Fibroblast of mammary gland (primary cell): ENCODE results near the gene ADAMTS2.

Experiments used
- DNase-seq: peaks from one replicate; pipeline ENCODE4 v3.0.0-alpha.2; 2010; ENCODE audit warnings: low read depth
- H3K4me3 ChIP-seq: 2 replicates; pipeline ENCODE4 v1.5.1; 2011; ENCODE audit warnings: low read depth, mild to moderate bottlenecking, low read length, moderate library complexity; ENCODE audit not compliant: control insufficient read depth
- TF ChIP-seq, protein P1 (sequence below): conservative IDR thresholded peaks from 2 replicates; pipeline ENCODE4 v1.5.1; 2011; ENCODE audit warnings: low read depth, low read length, inconsistent platforms; ENCODE audit not compliant: control insufficient read depth, insufficient read depth

The ADAMTS2 gene

GRCh38 chr5:179278546-179278945 lies 66.7 kb downstream of the ADAMTS2 start:
- TF ChIP-seq, protein P1, sequence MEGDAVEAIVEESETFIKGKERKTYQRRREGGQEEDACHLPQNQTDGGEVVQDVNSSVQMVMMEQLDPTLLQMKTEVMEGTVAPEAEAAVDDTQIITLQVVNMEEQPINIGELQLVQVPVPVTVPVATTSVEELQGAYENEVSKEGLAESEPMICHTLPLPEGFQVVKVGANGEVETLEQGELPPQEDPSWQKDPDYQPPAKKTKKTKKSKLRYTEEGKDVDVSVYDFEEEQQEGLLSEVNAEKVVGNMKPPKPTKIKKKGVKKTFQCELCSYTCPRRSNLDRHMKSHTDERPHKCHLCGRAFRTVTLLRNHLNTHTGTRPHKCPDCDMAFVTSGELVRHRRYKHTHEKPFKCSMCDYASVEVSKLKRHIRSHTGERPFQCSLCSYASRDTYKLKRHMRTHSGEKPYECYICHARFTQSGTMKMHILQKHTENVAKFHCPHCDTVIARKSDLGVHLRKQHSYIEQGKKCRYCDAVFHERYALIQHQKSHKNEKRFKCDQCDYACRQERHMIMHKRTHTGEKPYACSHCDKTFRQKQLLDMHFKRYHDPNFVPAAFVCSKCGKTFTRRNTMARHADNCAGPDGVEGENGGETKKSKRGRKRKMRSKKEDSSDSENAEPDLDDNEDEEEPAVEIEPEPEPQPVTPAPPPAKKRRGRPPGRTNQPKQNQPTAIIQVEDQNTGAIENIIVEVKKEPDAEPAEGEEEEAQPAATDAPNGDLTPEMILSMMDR, result no peak

DNA sequence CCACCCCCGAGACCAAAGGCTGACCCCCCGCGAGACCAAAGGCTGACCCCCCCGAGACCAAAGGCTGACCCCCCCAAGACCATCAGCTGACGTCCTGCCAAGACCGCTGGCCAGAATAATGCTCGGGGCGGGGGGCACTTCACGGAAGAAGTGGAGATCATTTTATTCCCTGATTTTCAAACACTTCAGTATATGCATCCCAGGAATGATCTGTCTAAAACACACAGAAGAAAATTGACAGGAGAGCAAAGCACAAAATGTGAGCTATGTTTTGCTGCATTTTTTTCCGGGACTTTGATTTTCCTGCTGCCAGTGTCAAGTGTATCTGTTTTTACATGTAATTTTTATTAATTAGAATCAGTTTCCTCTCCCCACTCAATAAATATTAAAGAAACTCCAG lies 67.1 kb downstream of the ADAMTS2 start:
- no peak for DNase-seq
- TF ChIP-seq, protein P1, result no peak
- no peak overlapping the region for H3K4me3 ChIP-seq

More at GRCh38 chr5:179278546-179278945, 66.7 kb downstream of the ADAMTS2 start:
- no peak overlapping the region for H3K4me3 ChIP-seq
- no peak for DNase-seq

GRCh38 chr5:179276838-179277395 lies 68.3 kb downstream of the ADAMTS2 start:
- DNase-seq, result no peak
- TF ChIP-seq, protein P1, result peak; percentile 29
- H3K4me3 ChIP-seq, result no peak overlapping the region

GRCh38 chr5:179275941-179276837 lies 69.1 kb downstream of the ADAMTS2 start:
- TF ChIP-seq, protein P1, result no peak
- peak; percentile 99 for DNase-seq
- H3K4me3 ChIP-seq, result no peak overlapping the region

GRCh38 chr5:179275381-179275878 lies 69.8 kb downstream of the ADAMTS2 start:
- TF ChIP-seq, protein P1, result no peak
- no peak overlapping the region for H3K4me3 ChIP-seq
- no peak for DNase-seq

GRCh38 chr5:179274321-179275315 lies 70.6 kb downstream of the ADAMTS2 start:
- no peak overlapping the region for H3K4me3 ChIP-seq
- TF ChIP-seq, protein P1, result peak; percentile 7
- no peak for DNase-seq
